Thoracic aorta (tissue), 2 donors: Measurements from ENCODE around the gene SMG5. TPM values are rescaled to one million over a fixed set of nuclear protein-coding genes. Genes with fewer than 3 reads are reported as not detected.

Experiments
- ATAC-seq: fragments of 150-250 bp; one replicate; pipeline ENCODE4 v1.8.0; 2017; ENCODE audit warnings: low read depth; ENCODE audit not compliant: insufficient number of reproducible peaks, low FRiP score
- DNase-seq: peaks from one replicate; pipeline ENCODE4 v3.0.0-alpha.2; 2020; ENCODE audit warnings: low spot score
- H3K27ac ChIP-seq, 2 donors: fragments of 200-600 bp; sonication (generic); 1 replicate in 1 of 2; 2 replicates in 1 of 2; pipeline ENCODE4 v1.5.1; 2016; ENCODE audit warnings: mild to moderate bottlenecking in 2 of 2, moderate library complexity in 2 of 2
- H3K27me3 ChIP-seq: fragments of 200-600 bp; sonication (generic); replicated peaks from 2 replicates; pipeline ENCODE4 v1.6.0; 2016; ENCODE audit warnings: mild to moderate bottlenecking; ENCODE audit not compliant: insufficient read depth
- H3K36me3 ChIP-seq: fragments of 200-600 bp; sonication (generic); one replicate; pipeline ENCODE4 v1.5.1; 2016
- H3K4me1 ChIP-seq, 2 donors: fragments of 200-600 bp; sonication (generic); 1 replicate in 1 of 2; 2 replicates in 1 of 2; pipeline versions ENCODE4 v1.5.1 to v1.6.0; 2016; ENCODE audit warnings: low read depth in 2 of 2, mild to moderate bottlenecking in 1 of 2; ENCODE audit not compliant: control insufficient read depth in 1 of 2
- H3K4me3 ChIP-seq: fragments of 200-600 bp; sonication (generic); 2 replicates; pipeline ENCODE4 v1.5.1; 2016; ENCODE audit warnings: mild to moderate bottlenecking
- H3K9me3 ChIP-seq: fragments of 200-600 bp; sonication (generic); 2 replicates; pipeline ENCODE4 v1.5.1; 2016
- CTCF ChIP-seq: fragments of 200-600 bp; sonication (generic); IDR thresholded peaks from one replicate; pipeline ENCODE4 v1.5.1; 2019; ENCODE audit warnings: antibody characterized with exemption
- total RNA-seq, 2 donors: library from RNA; depleted of rRNA; stranded (reverse); fragments of >200 nt; gene quantifications; one replicate each; pipeline versions ENCODE4 v1.1.0 to v1.2.3, GENCODE V29; 2016

SMG5 gene
- total RNA-seq, 2 donors from 2014 or later, result 57.8 to 72.7 TPM

- peak overlapping the region; percentile 58 to 70 for H3K27ac ChIP-seq
- H3K4me3 ChIP-seq, result peak overlapping the region; percentile 83
- H3K27me3 ChIP-seq, result no peaks in the 10 kb centered on the region
- TF ChIP-seq CTCF, result no peak
- ATAC-seq (no peak), DNase-seq (no peak)
- H3K9me3 ChIP-seq, result no peaks in the 10 kb centered on the region
- peaks cover 12% of the 10 kb centered on the region for H3K36me3 ChIP-seq
- peaks cover 19 to 28% of the 10 kb centered on the region in 2 donors for H3K4me1 ChIP-seq
These were observed 739 bp downstream of the SMG5 start for GRCh38 chr1:156281693-156282478.

- Histone ChIP-seq H3K36me3 (peaks cover 18% of the 10 kb centered on the region), H3K4me3 (peak overlapping the region; percentile 83), H3K9me3 (no peaks in the 10 kb centered on the region), H3K4me1 (peaks cover 19 to 28% of the 10 kb centered on the region in 2 donors), H3K27ac (no peak overlapping the region), H3K27me3 (no peaks in the 10 kb centered on the region)
- TF ChIP-seq CTCF, result no peak
- DNase-seq (no peak), ATAC-seq (no peak)
These were observed 1.3 kb downstream of the SMG5 start for GRCh38 chr1:156281281-156281680.

GRCh38 chr1:156279837-156280236, 2.8 kb downstream of the SMG5 start:
- Histone ChIP-seq H3K27ac (no peak overlapping the region), H3K9me3 (no peaks in the 10 kb centered on the region), H3K4me3 (no peak overlapping the region), H3K27me3 (no peaks in the 10 kb centered on the region), H3K4me1 (peaks cover 19 to 28% of the 10 kb centered on the region in 2 donors), H3K36me3 (peaks cover 31% of the 10 kb centered on the region)
- ATAC-seq (no peak), DNase-seq (no peak)
- no peak for TF ChIP-seq CTCF

- H3K36me3 ChIP-seq, result peaks cover 59% of the 10 kb centered on the region
These were observed 5.7 kb downstream of the SMG5 start for GRCh38 chr1:156276966-156277381.

GRCh38 chr1:156276532-156276931, 6.1 kb downstream of the SMG5 start:
- ATAC-seq, result no peak
- no peak for DNase-seq
- no peak overlapping the region for H3K27ac ChIP-seq
- H3K9me3 ChIP-seq, result no peaks in the 10 kb centered on the region
- TF ChIP-seq CTCF, result no peak
- H3K4me3 ChIP-seq, result no peak overlapping the region
- peaks cover 62% of the 10 kb centered on the region for H3K36me3 ChIP-seq
- no peaks in the 10 kb centered on the region for H3K27me3 ChIP-seq
- H3K4me1 ChIP-seq, result peaks cover 6 to 14% of the 10 kb centered on the region in 2 donors

More at GRCh38 chr1:156276966-156277381, 5.7 kb downstream of the SMG5 start:
- ATAC-seq (no peak), DNase-seq (no peak)
- H3K27me3 ChIP-seq, result no peaks in the 10 kb centered on the region
- no peak for TF ChIP-seq CTCF
- H3K4me3 ChIP-seq, result no peak overlapping the region
- no peaks in the 10 kb centered on the region for H3K9me3 ChIP-seq
- no peak overlapping the region for H3K27ac ChIP-seq
- H3K4me1 ChIP-seq, result peaks cover 10 to 19% of the 10 kb centered on the region in 2 donors
